A673 (cell line): ENCODE data around the gene CYP4B1. TPM values are rescaled to one million over a fixed set of nuclear protein-coding genes. Genes with fewer than 3 reads are reported as not detected.

Experiments used
- BruUV-seq: library from RNA; stranded (reverse); fragments of 400-500 nt; replicated peaks from 2 replicates; lab custom pipeline; 2021; lab: Mats Ljungman, UMichigan
- CTCF ChIA-PET: fragments of 300-600 bp; sonication (Branson Sonifier 250); formaldehyde crosslinking; loops from one replicate; lab custom pipeline; 2022; ENCODE audit warnings: antibody characterized with exemption; lab: Charles Lee
- POLR2A ChIA-PET: fragments of 300-600 bp; sonication (Branson Sonifier 250); formaldehyde crosslinking; loops from one replicate; lab custom pipeline; 2022; ENCODE audit warnings: antibody characterized with exemption; ENCODE audit not compliant: low non-redundant PET; lab: Charles Lee
- DNase-seq: peaks from one replicate; pipeline ENCODE4 v3.0.0-alpha.2; 2015; ENCODE audit warnings: low spot score
- H3K27ac ChIP-seq: fragments of 200-600 bp; sonication (generic); 2 replicates; pipeline ENCODE4 v1.5.1; 2016; ENCODE audit warnings: mixed run types, low read depth, mild to moderate bottlenecking, mixed read lengths, antibody characterized with exemption, low read length; ENCODE audit not compliant: poor library complexity, severe bottlenecking
- H3K27me3 ChIP-seq: fragments of 200-600 bp; sonication (generic); replicated peaks from 2 replicates; pipeline ENCODE4 v1.6.1; 2017; ENCODE audit warnings: mixed run types, low read depth, mild to moderate bottlenecking, mixed read lengths, antibody characterized with exemption, low read length; ENCODE audit not compliant: insufficient read depth, poor library complexity
- H3K36me3 ChIP-seq: fragments of 200-600 bp; sonication (generic); 2 replicates; pipeline ENCODE4 v1.6.1; 2016; ENCODE audit warnings: mixed run types, mild to moderate bottlenecking, mixed read lengths, antibody characterized with exemption, low read length; ENCODE audit not compliant: insufficient read depth, poor library complexity, severe bottlenecking
- H3K4me1 ChIP-seq: fragments of 200-600 bp; sonication (generic); 2 replicates; pipeline ENCODE4 v1.6.1; 2017; ENCODE audit warnings: mixed run types, mild to moderate bottlenecking, mixed read lengths, antibody characterized with exemption, low read length; ENCODE audit not compliant: insufficient read depth, poor library complexity, severe bottlenecking
- H3K4me3 ChIP-seq: fragments of 200-600 bp; sonication (generic); 2 replicates; pipeline ENCODE4 v1.5.1; 2016; ENCODE audit warnings: low read depth, mixed run types, mild to moderate bottlenecking, mixed read lengths, low read length; ENCODE audit not compliant: poor library complexity, severe bottlenecking
- H3K9me3 ChIP-seq: fragments of 200-600 bp; sonication (generic); 2 replicates; pipeline ENCODE4 v1.6.1; 2016; ENCODE audit warnings: mixed run types, low read depth, mild to moderate bottlenecking, mixed read lengths, antibody characterized with exemption, low read length; ENCODE audit not compliant: poor library complexity, severe bottlenecking
- EZH2 ChIP-seq: fragments of 200-600 bp; sonication (generic); IDR thresholded peaks from 2 replicates; pipeline ENCODE4 v1.6.1; 2017; ENCODE audit warnings: borderline replicate concordance, low read depth, mild to moderate bottlenecking, mixed read lengths, antibody characterized with exemption, low read length; ENCODE audit not compliant: poor library complexity, severe bottlenecking
- intact Hi-C: fragments of 100-400 bp; cut with micrococcal nuclease; formaldehyde crosslinking; loops from one replicate; pipeline ENCODE4 v1.10.0; 2022; ENCODE audit not compliant: unreplicated experiment
- total RNA-seq: library from RNA; stranded (reverse); gene quantifications from 2 replicates; pipeline ENCODE4 v1.2.3, GENCODE V29; 2021
- TF ChIP-seq, protein P1 (sequence below): fragments of 300-800, 200-600 bp; sonication (generic); conservative IDR thresholded peaks from 2 replicates; pipeline ENCODE4 v1.5.1; 2017; ENCODE audit warnings: low read depth, mild to moderate bottlenecking, antibody characterized with exemption, low read length, moderate library complexity, mixed read lengths

CYP4B1 gene
- total RNA-seq, 1 experiment from 2014 or later = not detected

DNA sequence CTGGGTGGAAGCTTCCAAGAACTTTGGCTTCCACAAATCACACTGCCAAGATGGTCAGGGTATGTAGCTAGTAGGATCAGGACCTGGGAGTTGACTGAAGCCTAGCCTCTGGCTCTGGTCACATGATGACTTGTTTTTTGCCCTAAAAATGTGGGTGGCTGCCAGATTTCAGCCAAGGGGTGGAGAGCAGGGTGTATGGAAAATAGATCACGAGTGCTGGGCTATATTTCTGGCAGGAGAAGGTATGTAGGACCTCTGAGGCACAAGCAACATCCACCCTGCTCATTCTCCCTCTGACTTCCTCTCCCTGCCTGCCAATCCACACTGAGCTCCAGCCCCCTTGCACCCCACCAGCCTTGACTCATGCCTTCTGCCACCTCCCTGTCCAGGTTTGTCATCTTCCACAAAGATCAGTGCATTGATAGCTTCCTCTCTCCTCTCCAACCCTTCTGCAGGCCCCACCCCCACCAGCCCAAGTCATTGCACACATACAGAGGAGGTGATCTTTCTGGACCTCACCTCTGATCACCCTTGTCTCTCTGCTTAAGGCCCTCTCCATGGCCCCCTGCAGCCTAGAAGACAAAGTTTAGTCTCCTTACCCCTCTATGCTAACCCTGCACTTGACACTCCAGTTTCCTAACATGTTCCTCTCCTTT is 8.3 kb upstream of the CYP4B1 start:
- no peaks in the 10 kb centered on the region for H3K4me1 ChIP-seq
- ChIA-PET POLR2A (no interaction called here), CTCF (no interaction called here)
- BruUV-seq = no TSS peak
- no peak for DNase-seq
- H3K4me3 ChIP-seq = no peak overlapping the region
- no peak for TF ChIP-seq EZH2
- TF ChIP-seq, protein P1, sequence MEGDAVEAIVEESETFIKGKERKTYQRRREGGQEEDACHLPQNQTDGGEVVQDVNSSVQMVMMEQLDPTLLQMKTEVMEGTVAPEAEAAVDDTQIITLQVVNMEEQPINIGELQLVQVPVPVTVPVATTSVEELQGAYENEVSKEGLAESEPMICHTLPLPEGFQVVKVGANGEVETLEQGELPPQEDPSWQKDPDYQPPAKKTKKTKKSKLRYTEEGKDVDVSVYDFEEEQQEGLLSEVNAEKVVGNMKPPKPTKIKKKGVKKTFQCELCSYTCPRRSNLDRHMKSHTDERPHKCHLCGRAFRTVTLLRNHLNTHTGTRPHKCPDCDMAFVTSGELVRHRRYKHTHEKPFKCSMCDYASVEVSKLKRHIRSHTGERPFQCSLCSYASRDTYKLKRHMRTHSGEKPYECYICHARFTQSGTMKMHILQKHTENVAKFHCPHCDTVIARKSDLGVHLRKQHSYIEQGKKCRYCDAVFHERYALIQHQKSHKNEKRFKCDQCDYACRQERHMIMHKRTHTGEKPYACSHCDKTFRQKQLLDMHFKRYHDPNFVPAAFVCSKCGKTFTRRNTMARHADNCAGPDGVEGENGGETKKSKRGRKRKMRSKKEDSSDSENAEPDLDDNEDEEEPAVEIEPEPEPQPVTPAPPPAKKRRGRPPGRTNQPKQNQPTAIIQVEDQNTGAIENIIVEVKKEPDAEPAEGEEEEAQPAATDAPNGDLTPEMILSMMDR = no peak
- peaks cover 31% of the 10 kb centered on the region for H3K27me3 ChIP-seq
- H3K27ac ChIP-seq = no peak overlapping the region
- H3K36me3 ChIP-seq = no peaks in the 10 kb centered on the region
- intact Hi-C loops = no loop called here
- no peaks in the 10 kb centered on the region for H3K9me3 ChIP-seq

DNA sequence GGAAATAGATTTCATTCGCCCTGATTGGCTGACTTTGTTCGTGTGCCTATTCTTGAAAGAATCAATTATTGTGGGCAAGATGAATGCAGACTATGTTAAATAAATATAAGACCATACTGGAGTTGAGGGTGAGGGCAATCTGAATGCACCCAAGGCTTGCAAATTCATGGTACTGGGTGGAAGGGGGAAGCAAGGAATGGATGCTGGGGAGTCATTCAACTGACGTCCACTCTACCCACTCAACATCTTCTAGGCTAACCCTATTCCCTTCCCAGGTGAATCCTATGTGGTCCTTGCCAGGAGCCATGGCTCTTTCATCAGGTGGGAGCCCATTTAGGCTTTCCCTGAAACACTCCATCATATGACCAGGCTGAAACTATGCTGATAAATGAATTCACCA is 5.7 kb upstream of the CYP4B1 start:
- Histone ChIP-seq H3K27ac (no peak overlapping the region), H3K9me3 (no peaks in the 10 kb centered on the region), H3K4me1 (no peaks in the 10 kb centered on the region), H3K4me3 (no peak overlapping the region), H3K36me3 (no peaks in the 10 kb centered on the region), H3K27me3 (peaks cover 27% of the 10 kb centered on the region)
- BruUV-seq = no TSS peak
- POLR2A ChIA-PET = no interaction called here
- CTCF ChIA-PET = no interaction called here
- intact Hi-C loops = no loop called here
- DNase-seq = no peak
- TF ChIP-seq, protein P1 = no peak
- TF ChIP-seq EZH2 = no peak

DNA sequence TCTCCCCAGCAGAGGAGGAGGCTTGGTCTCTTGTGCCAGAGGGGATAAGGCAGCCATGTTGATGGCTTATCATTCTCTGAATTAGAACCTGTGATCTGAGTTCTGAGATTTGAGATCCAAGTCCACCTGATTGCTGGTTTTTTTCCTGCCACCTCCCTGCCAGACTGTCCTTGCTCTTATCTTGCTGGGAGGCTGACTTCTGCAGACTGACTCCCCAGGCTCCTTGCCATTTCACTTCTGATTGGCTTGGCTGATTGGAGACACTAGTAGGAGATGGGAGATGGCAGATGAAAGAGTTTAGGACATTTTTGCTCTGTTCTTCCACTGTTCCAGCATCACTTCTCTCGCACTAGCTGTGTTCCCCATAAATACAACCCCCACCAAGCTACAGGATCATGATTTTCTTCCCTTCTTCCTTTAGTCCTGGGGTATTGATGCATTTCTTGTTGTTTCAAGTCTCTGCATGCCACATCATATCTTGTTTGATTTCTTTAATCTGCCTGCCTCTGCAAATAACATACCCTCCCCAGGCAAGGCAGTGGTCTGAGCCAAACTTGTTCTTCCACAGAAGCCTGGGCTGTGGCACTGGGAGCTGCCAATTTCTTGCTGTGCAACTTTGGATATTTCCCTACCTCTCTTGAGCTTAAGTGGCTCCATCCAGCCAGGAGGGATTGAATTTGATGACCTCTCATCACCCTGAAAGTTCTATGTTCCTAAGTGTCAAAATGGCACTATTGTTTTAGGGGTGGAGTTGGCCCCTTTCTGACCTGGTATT is 963 bp upstream of the CYP4B1 start:
- no peak for TF ChIP-seq EZH2
- TF ChIP-seq, protein P1 = no peak
- BruUV-seq = no TSS peak
- ChIA-PET CTCF (no interaction called here), POLR2A (no interaction called here)
- Histone ChIP-seq H3K9me3 (no peaks in the 10 kb centered on the region), H3K4me1 (no peaks in the 10 kb centered on the region), H3K36me3 (no peaks in the 10 kb centered on the region), H3K27ac (no peak overlapping the region), H3K4me3 (no peak overlapping the region), H3K27me3 (peaks cover 21% of the 10 kb centered on the region)
- intact Hi-C loops = no loop called here
- no peak for DNase-seq
